HCEC 1CT (cell line): ENCODE results near the gene TRIM72.
"Not testable (repeated sequence)": the region's sequence is repeated elsewhere in the genome, so short reads cannot be mapped to it uniquely, and the experiment has no call there.

Source experiments
- DNase-seq: peaks from one replicate; pipeline ENCODE4 v3.0.0-alpha.2; 2017

Gene TRIM72

GRCh38 chr16:31262084-31262483 is 48.2 kb downstream of the TRIM72 start:
- DNase-seq, result no peak

- DNase-seq, result no peak
Observed at GRCh38 chr16:31265329-31266245, 51.7 kb downstream of the TRIM72 start.

GRCh38 chr16:31267332-31268032 is 53.6 kb downstream of the TRIM72 start:
- DNase-seq, result no peak

GRCh38 chr16:31268033-31268365 is 54.1 kb downstream of the TRIM72 start:
- no peak for DNase-seq

- no peak for DNase-seq
Observed at GRCh38 chr16:31268891-31269290, 55.0 kb downstream of the TRIM72 start.

GRCh38 chr16:31269541-31269940 is 55.6 kb downstream of the TRIM72 start:
- no peak for DNase-seq

GRCh38 chr16:31269973-31270372 is 56.1 kb downstream of the TRIM72 start:
- not testable (repeated sequence) for DNase-seq

GRCh38 chr16:31270795-31271194 is 56.9 kb downstream of the TRIM72 start:
- no peak for DNase-seq

GRCh38 chr16:31271621-31272190 is 57.8 kb downstream of the TRIM72 start:
- DNase-seq, result no peak

- DNase-seq, result no peak
Observed at GRCh38 chr16:31273187-31273586, 59.3 kb downstream of the TRIM72 start.

- no peak for DNase-seq
Observed at GRCh38 chr16:31273676-31274075, 59.8 kb downstream of the TRIM72 start.

GRCh38 chr16:31274831-31275816 is 61.2 kb downstream of the TRIM72 start:
- DNase-seq, result no peak

- DNase-seq, result no peak
Observed at GRCh38 chr16:31276600-31276999, 62.7 kb downstream of the TRIM72 start.

GRCh38 chr16:31277659-31278260 is 63.8 kb downstream of the TRIM72 start:
- no peak for DNase-seq

GRCh38 chr16:31278853-31279252 is 64.9 kb downstream of the TRIM72 start:
- not testable (repeated sequence) for DNase-seq
